HUES6 (cell line): ENCODE results near the gene ALG14.

Source experiments
- H3K27ac ChIP-seq: 2 replicates; pipeline ENCODE4 v1.7.0; 2013; ENCODE audit warnings: low read depth, mild to moderate bottlenecking, low read length, inconsistent platforms
- H3K27me3 ChIP-seq: 2 replicates; pipeline ENCODE4 v1.6.1; 2013; ENCODE audit warnings: low read length; ENCODE audit not compliant: control insufficient read depth, insufficient read depth
- H3K36me3 ChIP-seq: 2 replicates; pipeline ENCODE4 v1.6.1; 2013; ENCODE audit warnings: low read length; ENCODE audit not compliant: control insufficient read depth, insufficient read depth
- H3K4me1 ChIP-seq: 2 replicates; pipeline ENCODE4 v1.6.1; 2013; ENCODE audit warnings: low read length; ENCODE audit not compliant: control insufficient read depth, insufficient read depth
- H3K4me3 ChIP-seq: 2 replicates; pipeline ENCODE4 v1.5.1; 2013; ENCODE audit warnings: low read depth, low read length
- H3K9ac ChIP-seq: one replicate; pipeline ENCODE4 v1.6.1; 2013; ENCODE audit warnings: mild to moderate bottlenecking, low read length
- H3K9me3 ChIP-seq: 2 replicates; pipeline ENCODE4 v1.6.1; 2013; ENCODE audit warnings: low read depth, low read length; ENCODE audit not compliant: control insufficient read depth, insufficient read depth

ALG14 gene

GRCh38 chr1:94980582-94981574, 91.9 kb downstream of the ALG14 start:
- H3K9me3 ChIP-seq = no peaks in the 10 kb centered on the region
- no peaks in the 10 kb centered on the region for H3K27me3 ChIP-seq
- no peaks in the 10 kb centered on the region for H3K4me1 ChIP-seq
- no peak overlapping the region for H3K4me3 ChIP-seq
- H3K9ac ChIP-seq = no peak overlapping the region
- no peak overlapping the region for H3K27ac ChIP-seq
- H3K36me3 ChIP-seq = no peaks in the 10 kb centered on the region

GRCh38 chr1:94979656-94980581, 92.8 kb downstream of the ALG14 start:
- Histone ChIP-seq H3K27ac (no peak overlapping the region), H3K9me3 (peaks cover 3% of the 10 kb centered on the region; the same call in 1 of the 2 replicates), H3K4me1 (no peaks in the 10 kb centered on the region)

GRCh38 chr1:94979131-94979530, 93.6 kb downstream of the ALG14 start:
- H3K27me3 ChIP-seq = no peaks in the 10 kb centered on the region
- no peaks in the 10 kb centered on the region for H3K36me3 ChIP-seq
- H3K9me3 ChIP-seq = peaks cover 3% of the 10 kb centered on the region; the same call in 1 of the 2 replicates
- no peak overlapping the region for H3K9ac ChIP-seq
- H3K27ac ChIP-seq = no peak overlapping the region
- H3K4me3 ChIP-seq = no peak overlapping the region
- no peaks in the 10 kb centered on the region for H3K4me1 ChIP-seq

More at GRCh38 chr1:94979656-94980581, 92.8 kb downstream of the ALG14 start:
- H3K27me3 ChIP-seq = no peaks in the 10 kb centered on the region
- H3K36me3 ChIP-seq = no peaks in the 10 kb centered on the region
- no peak overlapping the region for H3K4me3 ChIP-seq
- no peak overlapping the region for H3K9ac ChIP-seq

- Histone ChIP-seq H3K4me3 (no peak overlapping the region), H3K27ac (0 out of 2 replicates have a peak overlapping the region, but pooled peaks have one; percentile 9)
These were observed 94.3 kb downstream of the ALG14 start for GRCh38 chr1:94978401-94978800.

GRCh38 chr1:94976971-94977548, 95.7 kb downstream of the ALG14 start:
- Histone ChIP-seq H3K9ac (no peak overlapping the region), H3K4me1 (no peaks in the 10 kb centered on the region), H3K9me3 (peaks cover 3% of the 10 kb centered on the region; the same call in 1 of the 2 replicates), H3K27me3 (no peaks in the 10 kb centered on the region), H3K4me3 (no peak overlapping the region), H3K36me3 (no peaks in the 10 kb centered on the region), H3K27ac (no peak overlapping the region)

More at GRCh38 chr1:94978401-94978800, 94.3 kb downstream of the ALG14 start:
- Histone ChIP-seq H3K4me1 (no peaks in the 10 kb centered on the region), H3K9me3 (peaks cover 3% of the 10 kb centered on the region; the same call in 1 of the 2 replicates), H3K36me3 (no peaks in the 10 kb centered on the region), H3K9ac (no peak overlapping the region), H3K27me3 (no peaks in the 10 kb centered on the region)

- no peaks in the 10 kb centered on the region for H3K36me3 ChIP-seq
- peaks cover 3% of the 10 kb centered on the region; the same call in 1 of the 2 replicates for H3K9me3 ChIP-seq
- H3K27me3 ChIP-seq = no peaks in the 10 kb centered on the region
- H3K4me1 ChIP-seq = peaks cover 8% of the 10 kb centered on the region; the same call in 1 of the 2 replicates
- no peak overlapping the region for H3K27ac ChIP-seq
- H3K4me3 ChIP-seq = no peak overlapping the region
- no peak overlapping the region for H3K9ac ChIP-seq
These were observed 97.9 kb downstream of the ALG14 start for GRCh38 chr1:94974824-94975223.

GRCh38 chr1:94974241-94974640, 98.5 kb downstream of the ALG14 start:
- Histone ChIP-seq H3K9me3 (peaks cover 3% of the 10 kb centered on the region; the same call in 1 of the 2 replicates), H3K4me3 (no peak overlapping the region), H3K9ac (no peak overlapping the region), H3K27ac (no peak overlapping the region), H3K36me3 (no peaks in the 10 kb centered on the region), H3K27me3 (no peaks in the 10 kb centered on the region), H3K4me1 (peaks cover 8% of the 10 kb centered on the region; the same call in 1 of the 2 replicates)

- H3K27ac ChIP-seq = no peak overlapping the region
- no peaks in the 10 kb centered on the region for H3K27me3 ChIP-seq
- H3K36me3 ChIP-seq = no peaks in the 10 kb centered on the region
- peaks cover 8% of the 10 kb centered on the region; the same call in 1 of the 2 replicates for H3K4me1 ChIP-seq
- no peak overlapping the region for H3K4me3 ChIP-seq
- H3K9me3 ChIP-seq = peaks cover 3% of the 10 kb centered on the region; the same call in 1 of the 2 replicates
- H3K9ac ChIP-seq = no peak overlapping the region
These were observed 99.3 kb downstream of the ALG14 start for GRCh38 chr1:94973309-94973922.

GRCh38 chr1:94971491-94971924, 101.2 kb downstream of the ALG14 start:
- Histone ChIP-seq H3K9ac (no peak overlapping the region), H3K4me1 (peaks cover 8% of the 10 kb centered on the region; the same call in 1 of the 2 replicates), H3K4me3 (no peak overlapping the region), H3K36me3 (no peaks in the 10 kb centered on the region), H3K27me3 (no peaks in the 10 kb centered on the region), H3K9me3 (peaks cover 3% of the 10 kb centered on the region; the same call in 1 of the 2 replicates), H3K27ac (no peak overlapping the region)

- H3K9me3 ChIP-seq = peaks cover 3% of the 10 kb centered on the region; the same call in 1 of the 2 replicates
- no peaks in the 10 kb centered on the region for H3K36me3 ChIP-seq
- H3K27me3 ChIP-seq = no peaks in the 10 kb centered on the region
- H3K27ac ChIP-seq = no peak overlapping the region
- no peak overlapping the region for H3K9ac ChIP-seq
- peaks cover 8% of the 10 kb centered on the region; the same call in 1 of the 2 replicates for H3K4me1 ChIP-seq
- H3K4me3 ChIP-seq = no peak overlapping the region
These were observed 102.0 kb downstream of the ALG14 start for GRCh38 chr1:94970783-94971182.
